Activated T-cell treated with anti-CD3 and anti-CD28 coated beads, Interleukin-2, amount 50 U/mL, for 24 hours (primary cell): ENCODE results near the gene CXCL8.

ENCODE experiments used
- DNase-seq: peaks from one replicate; pipeline ENCODE4 v3.0.0-alpha.2; 2020
- H3K27ac Mint-ChIP-seq: 2 replicates; pipeline ENCODE4 v1.8.0; 2020; ENCODE audit warnings: mild to moderate bottlenecking, mixed read lengths
- H3K27me3 Mint-ChIP-seq: 2 replicates; pipeline ENCODE4 v1.8.0; 2020; ENCODE audit warnings: mixed read lengths
- H3K36me3 Mint-ChIP-seq: 2 replicates; pipeline ENCODE4 v1.8.0; 2020; ENCODE audit warnings: low read depth, mixed read lengths
- H3K4me1 Mint-ChIP-seq: 2 replicates; pipeline ENCODE4 v1.8.0; 2020; ENCODE audit warnings: low read depth, mixed read lengths
- H3K4me3 Mint-ChIP-seq: 2 replicates; pipeline ENCODE4 v1.8.0; 2020; ENCODE audit warnings: mild to moderate bottlenecking, moderate library complexity, mixed read lengths
- H3K9me3 Mint-ChIP-seq: 2 replicates; pipeline ENCODE4 v1.8.0; 2020; ENCODE audit warnings: mixed read lengths

Gene CXCL8

DNA sequence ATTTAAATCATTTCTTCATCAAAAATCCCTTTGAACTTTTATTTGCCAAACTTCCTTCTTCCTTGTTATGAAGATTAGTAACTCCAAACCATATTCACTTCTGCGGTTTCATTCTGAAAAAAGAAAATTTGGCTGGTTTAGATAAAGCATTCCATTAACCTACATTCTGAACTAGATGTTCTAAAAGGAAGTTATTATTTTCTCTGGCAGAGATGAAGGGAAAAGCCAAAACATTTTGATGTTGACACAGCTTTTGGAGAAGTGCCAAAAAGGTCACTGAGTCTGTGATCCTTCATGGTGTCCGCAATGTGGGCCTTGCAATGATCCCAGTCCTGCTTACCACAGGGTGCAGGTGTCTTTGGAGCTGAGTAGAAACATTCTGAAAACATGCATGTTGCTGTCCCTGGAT is 36.0 kb downstream of the CXCL8 start:
- Mint-ChIP-seq H3K27ac (no peak overlapping the region), H3K9me3 (no peaks in the 10 kb centered on the region), H3K4me3 (no peak overlapping the region), H3K27me3 (no peaks in the 10 kb centered on the region), H3K4me1 (no peaks in the 10 kb centered on the region), H3K36me3 (no peaks in the 10 kb centered on the region)
- DNase-seq: no peak

GRCh38 chr4:73777612-73778011 is 37.2 kb downstream of the CXCL8 start:
- Mint-ChIP-seq H3K4me1 (no peaks in the 10 kb centered on the region), H3K27me3 (no peaks in the 10 kb centered on the region), H3K27ac (no peak overlapping the region), H3K4me3 (no peak overlapping the region), H3K36me3 (no peaks in the 10 kb centered on the region), H3K9me3 (no peaks in the 10 kb centered on the region)
- DNase-seq: no peak

DNA sequence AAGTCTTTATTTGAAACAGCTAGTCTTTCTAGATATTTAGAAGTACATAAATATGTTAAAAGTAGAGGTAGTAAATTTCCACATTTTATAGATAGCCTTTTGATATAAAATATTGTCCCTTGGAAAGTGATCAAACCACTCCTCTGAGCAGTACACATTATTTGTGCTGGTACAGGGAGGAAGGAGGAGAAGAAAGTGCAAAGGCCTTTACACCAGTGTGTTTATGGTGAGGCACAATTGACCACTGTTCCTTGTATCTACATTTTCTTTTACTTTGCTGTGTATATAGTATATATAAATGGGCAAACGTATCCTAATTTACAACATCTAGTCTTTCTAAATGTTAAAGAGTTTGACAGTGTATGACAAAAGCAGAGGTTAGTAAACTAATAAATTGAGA is 39.9 kb downstream of the CXCL8 start:
- H3K27me3 Mint-ChIP-seq: no peaks in the 10 kb centered on the region
- no peak overlapping the region for H3K27ac Mint-ChIP-seq
- H3K36me3 Mint-ChIP-seq: no peaks in the 10 kb centered on the region
- no peak for DNase-seq
- H3K4me1 Mint-ChIP-seq: no peaks in the 10 kb centered on the region
- no peaks in the 10 kb centered on the region for H3K9me3 Mint-ChIP-seq
- H3K4me3 Mint-ChIP-seq: no peak overlapping the region

GRCh38 chr4:73780834-73781233 is 40.5 kb downstream of the CXCL8 start:
- Mint-ChIP-seq H3K4me1 (no peaks in the 10 kb centered on the region), H3K9me3 (no peaks in the 10 kb centered on the region), H3K27ac (no peak overlapping the region), H3K27me3 (no peaks in the 10 kb centered on the region), H3K36me3 (no peaks in the 10 kb centered on the region), H3K4me3 (no peak overlapping the region)
- DNase-seq: no peak

DNA sequence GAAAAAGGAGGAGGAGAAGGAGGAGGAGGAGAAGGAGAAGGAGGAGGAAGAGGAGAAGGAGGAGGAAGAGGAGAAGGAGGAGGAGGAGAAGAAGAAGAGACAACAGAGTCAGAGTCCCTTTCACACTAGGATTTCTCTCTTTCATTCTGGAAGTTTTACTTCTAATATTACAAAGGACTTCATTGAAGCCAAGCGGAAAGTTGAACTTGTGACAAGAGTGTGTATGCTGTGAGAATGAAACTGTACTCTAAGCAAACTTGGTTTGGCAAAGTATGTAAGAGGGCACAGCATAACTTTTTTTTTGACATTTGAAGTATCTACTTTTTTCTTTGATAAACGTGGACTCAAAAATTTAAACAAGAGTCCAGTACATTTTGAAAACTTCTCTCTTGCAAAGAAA is 48.0 kb downstream of the CXCL8 start:
- Mint-ChIP-seq H3K27ac (no peak overlapping the region), H3K27me3 (no peaks in the 10 kb centered on the region), H3K36me3 (no peaks in the 10 kb centered on the region), H3K9me3 (no peaks in the 10 kb centered on the region), H3K4me1 (no peaks in the 10 kb centered on the region), H3K4me3 (no peak overlapping the region)
- no peak for DNase-seq
